Mesothelial cell of epicardium (in vitro differentiated cells): ENCODE data around the gene MUSK. TPM values are rescaled to one million over a fixed set of nuclear protein-coding genes. Genes with fewer than 3 reads are reported as not detected.
"Not testable (repeated sequence)": the region's sequence is repeated elsewhere in the genome, so short reads cannot be mapped to it uniquely, and the experiment has no call there.

Experiments
- DNase-seq, 2 experiments: peaks; one replicate each; pipeline ENCODE4 v3.0.0; 2021; ENCODE audit warnings: low spot score in 2 of 2; ENCODE audit not compliant: unreplicated experiment in 2 of 2
- H3K27ac Mint-ChIP-seq: 2 replicates; pipeline ENCODE4 v1.8.0; 2021; ENCODE audit warnings: mixed read lengths
- H3K27me3 Mint-ChIP-seq: 2 replicates; pipeline ENCODE4 v1.8.0; 2021; ENCODE audit warnings: low read depth, mixed read lengths
- H3K36me3 Mint-ChIP-seq: 2 replicates; pipeline ENCODE4 v1.8.0; 2021; ENCODE audit warnings: mixed read lengths
- H3K4me1 Mint-ChIP-seq: 2 replicates; pipeline ENCODE4 v1.8.0; 2021; ENCODE audit warnings: mixed read lengths
- H3K4me3 Mint-ChIP-seq: 2 replicates; pipeline ENCODE4 v1.8.0; 2021; ENCODE audit warnings: mild to moderate bottlenecking, moderate library complexity, mixed read lengths
- H3K9me3 Mint-ChIP-seq: 2 replicates; pipeline ENCODE4 v1.8.0; 2021; ENCODE audit warnings: mixed read lengths
- CTCF ChIP-seq: fragments of 200-600 bp; sonication (generic); IDR thresholded peaks from one replicate; pipeline ENCODE4 v1.5.0; 2021; ENCODE audit warnings: antibody characterized with exemption; ENCODE audit not compliant: unreplicated experiment
- total RNA-seq: library from RNA; stranded (reverse); gene quantifications from 3 replicates; pipeline ENCODE4 v1.2.1, GENCODE V29; 2021

MUSK gene
- total RNA-seq, 1 donor from 2014 or later = 0.09 TPM

DNA sequence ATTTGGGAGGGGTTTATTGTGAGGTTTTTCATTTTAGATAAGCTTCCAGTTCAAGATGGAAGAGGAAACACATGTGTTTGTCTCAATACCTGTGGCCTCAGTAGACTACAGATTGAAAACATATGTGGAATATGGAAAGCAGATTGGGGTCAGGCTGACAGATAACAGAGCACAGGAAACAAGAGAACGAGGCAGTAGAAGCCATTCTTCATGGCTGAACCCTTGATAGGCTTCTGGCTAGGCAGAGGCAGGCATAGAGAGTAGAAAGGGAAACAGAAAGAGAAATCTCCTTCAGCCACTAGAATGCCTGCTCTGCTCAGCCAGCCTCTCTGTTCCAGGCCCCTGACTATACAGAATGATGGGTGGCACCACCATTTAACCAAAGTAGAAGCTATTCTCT, 152.5 kb downstream of the MUSK start:
- DNase-seq = no peak
- Mint-ChIP-seq H3K27me3 (no peaks in the 10 kb centered on the region), H3K4me3 (no peak overlapping the region), H3K27ac (peak overlapping the region; percentile 55), H3K4me1 (peaks cover 15% of the 10 kb centered on the region), H3K9me3 (peaks cover 24% of the 10 kb centered on the region), H3K36me3 (peaks cover 5% of the 10 kb centered on the region)
- TF ChIP-seq CTCF = no peak

- not testable (repeated sequence) for H3K4me3 Mint-ChIP-seq, H3K27ac Mint-ChIP-seq, DNase-seq, H3K27me3 Mint-ChIP-seq, H3K36me3 Mint-ChIP-seq
- H3K4me1 Mint-ChIP-seq = peaks cover 27% of the 10 kb centered on the region
- H3K9me3 Mint-ChIP-seq = peaks cover 31% of the 10 kb centered on the region
Measured at GRCh38 chr9:110825129-110825528, 156.5 kb downstream of the MUSK start.

GRCh38 chr9:110825950-110826349, 157.4 kb downstream of the MUSK start:
- H3K36me3 Mint-ChIP-seq = peaks cover 8% of the 10 kb centered on the region
- no peak for DNase-seq
- peaks cover 31% of the 10 kb centered on the region for H3K9me3 Mint-ChIP-seq
- TF ChIP-seq CTCF = no peak
- H3K4me1 Mint-ChIP-seq = peaks cover 23% of the 10 kb centered on the region
- H3K4me3 Mint-ChIP-seq = no peak overlapping the region
- no peaks in the 10 kb centered on the region for H3K27me3 Mint-ChIP-seq
- no peak overlapping the region for H3K27ac Mint-ChIP-seq

DNA sequence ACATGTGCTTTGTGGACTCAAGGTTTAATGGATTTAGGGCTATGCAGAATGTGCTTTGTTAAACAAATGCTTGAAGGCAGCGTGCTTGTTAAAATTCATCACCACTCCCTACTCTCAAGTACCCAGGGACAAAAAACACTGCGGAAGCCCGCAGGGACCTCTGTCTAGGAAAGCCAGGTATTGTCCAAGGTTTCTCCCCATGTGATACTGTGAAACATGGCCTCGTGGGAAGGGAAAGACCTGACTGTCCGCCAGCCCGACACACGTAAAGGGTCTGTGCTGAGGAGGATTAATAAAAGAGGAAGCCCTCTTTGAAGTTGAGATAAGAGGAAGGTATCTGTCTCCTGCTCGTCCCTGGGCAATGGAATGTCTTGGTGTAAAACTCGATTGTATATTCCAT, 157.8 kb downstream of the MUSK start:
- H3K4me3 Mint-ChIP-seq, H3K36me3 Mint-ChIP-seq, H3K27ac Mint-ChIP-seq, H3K27me3 Mint-ChIP-seq, DNase-seq: not testable (repeated sequence)
- Mint-ChIP-seq H3K9me3 (peaks cover 31% of the 10 kb centered on the region), H3K4me1 (peaks cover 20% of the 10 kb centered on the region)

- H3K4me3 Mint-ChIP-seq = no peak overlapping the region
- peaks cover 8% of the 10 kb centered on the region for H3K36me3 Mint-ChIP-seq
- H3K9me3 Mint-ChIP-seq = peaks cover 31% of the 10 kb centered on the region
- H3K27ac Mint-ChIP-seq = no peak overlapping the region
- no peak for DNase-seq
- peaks cover 18% of the 10 kb centered on the region for H3K4me1 Mint-ChIP-seq
- H3K27me3 Mint-ChIP-seq = no peaks in the 10 kb centered on the region
- TF ChIP-seq CTCF = no peak
Measured at GRCh38 chr9:110828264-110828663, 159.7 kb downstream of the MUSK start.

DNA sequence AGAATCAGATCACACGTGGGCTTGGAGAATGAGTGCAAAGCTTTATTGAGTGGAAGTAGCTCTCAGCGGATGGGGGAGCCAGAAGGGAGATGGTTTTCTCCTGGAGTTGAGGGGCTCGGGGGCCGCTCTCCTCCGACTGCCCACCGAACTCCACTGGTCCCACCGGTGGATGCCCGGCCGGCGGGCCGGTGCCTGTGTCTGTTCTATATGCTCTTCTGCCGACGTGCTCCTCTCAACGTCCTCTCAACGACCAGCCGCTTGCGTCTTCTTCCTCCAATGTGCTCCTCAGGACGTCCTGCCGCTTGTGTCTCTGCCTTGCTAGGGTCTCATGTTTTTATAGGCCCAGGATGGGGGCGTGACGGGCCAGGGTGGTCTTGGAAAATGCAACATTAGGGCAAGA, 161.9 kb downstream of the MUSK start:
- no peak for DNase-seq
- Mint-ChIP-seq H3K36me3 (peaks cover 2% of the 10 kb centered on the region), H3K4me1 (peaks cover 22% of the 10 kb centered on the region), H3K4me3 (no peak overlapping the region), H3K27me3 (no peaks in the 10 kb centered on the region), H3K9me3 (peaks cover 10% of the 10 kb centered on the region), H3K27ac (no peak overlapping the region)
- TF ChIP-seq CTCF = no peak

DNA sequence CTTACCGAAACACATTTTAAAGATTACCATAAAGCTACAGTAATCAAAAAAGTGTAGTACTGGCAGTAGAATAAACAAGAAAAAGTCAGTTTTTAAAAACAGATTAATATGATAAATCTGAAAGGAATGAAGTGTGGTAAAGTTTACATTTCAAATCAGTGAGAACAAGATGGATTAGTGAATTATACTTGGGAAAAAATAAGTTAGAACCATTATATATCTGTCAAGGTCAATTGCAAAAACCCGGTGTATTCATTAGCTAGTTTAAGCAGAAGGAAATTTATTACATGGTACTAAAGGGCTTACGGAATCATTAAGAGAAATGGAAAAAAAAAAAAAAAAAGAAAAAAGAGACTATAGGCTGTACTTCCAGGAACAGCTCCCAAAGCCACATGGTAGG, 164.3 kb downstream of the MUSK start:
- no peak overlapping the region for H3K4me3 Mint-ChIP-seq
- H3K27ac Mint-ChIP-seq = no peak overlapping the region

More for the DNA sequence above, 164.3 kb downstream of the MUSK start:
- DNase-seq = no peak
- Mint-ChIP-seq H3K9me3 (peaks cover 14% of the 10 kb centered on the region), H3K4me1 (peaks cover 20% of the 10 kb centered on the region), H3K36me3 (no peaks in the 10 kb centered on the region), H3K27me3 (no peaks in the 10 kb centered on the region)
- no peak for TF ChIP-seq CTCF
